Dendritic cell treated with granulocyte-macrophage colony-stimulating factor and Interleukin-4, amounts not matched to agents 40 ng/mL and 50 ng/mL, for 4 days (primary cell): ENCODE measurements around the gene CHST11.

Experiments
- H3K27ac Mint-ChIP-seq: one replicate; pipeline ENCODE4 v1.8.0; 2022; ENCODE audit warnings: mild to moderate bottlenecking, mixed read lengths
- H3K27me3 Mint-ChIP-seq: one replicate; pipeline ENCODE4 v1.8.0; 2022; ENCODE audit warnings: mild to moderate bottlenecking, mixed read lengths
- H3K36me3 Mint-ChIP-seq: one replicate; pipeline ENCODE4 v1.8.0; 2022; ENCODE audit warnings: low read depth, mixed read lengths
- H3K4me1 Mint-ChIP-seq: one replicate; pipeline ENCODE4 v1.8.0; 2022; ENCODE audit warnings: low read depth, mixed read lengths
- H3K4me3 Mint-ChIP-seq: one replicate; pipeline ENCODE4 v1.8.0; 2022; ENCODE audit warnings: mild to moderate bottlenecking, moderate library complexity, mixed read lengths
- H3K9me3 Mint-ChIP-seq: one replicate; pipeline ENCODE4 v1.8.0; 2022; ENCODE audit warnings: mixed read lengths
- intact Hi-C: fragments of 100-400 bp; cut with micrococcal nuclease; formaldehyde crosslinking; loops from one replicate; pipeline ENCODE4 v1.15.0; 2022

The CHST11 gene

DNA sequence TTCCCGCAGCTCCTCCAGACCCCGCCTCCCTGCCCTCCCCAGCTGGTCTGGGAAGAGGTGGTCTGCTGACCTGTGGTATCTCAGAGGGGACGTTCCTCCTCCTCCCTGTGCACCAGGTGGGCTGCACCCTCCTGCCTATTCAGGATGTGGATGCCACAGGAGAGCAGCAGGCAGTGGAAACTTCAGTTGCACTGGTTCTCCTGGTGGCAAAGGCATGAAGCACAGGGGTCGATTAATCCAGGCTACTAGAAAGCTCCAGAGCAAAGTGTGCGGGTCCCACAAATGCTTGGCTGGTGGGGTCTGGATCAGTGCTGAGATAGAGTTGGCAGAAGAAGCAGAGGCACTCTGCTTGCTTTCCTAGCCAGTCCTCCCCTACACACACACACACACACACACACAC lies 304.3 kb downstream of the CHST11 start:
- H3K27ac Mint-ChIP-seq: peak overlapping the region; percentile 18
- no peaks in the 10 kb centered on the region for H3K27me3 Mint-ChIP-seq
- H3K36me3 Mint-ChIP-seq: peaks cover 62% of the 10 kb centered on the region
- intact Hi-C loops: no loop called here
- no peaks in the 10 kb centered on the region for H3K9me3 Mint-ChIP-seq
- no peak overlapping the region for H3K4me3 Mint-ChIP-seq
- H3K4me1 Mint-ChIP-seq: peaks cover 48% of the 10 kb centered on the region

DNA sequence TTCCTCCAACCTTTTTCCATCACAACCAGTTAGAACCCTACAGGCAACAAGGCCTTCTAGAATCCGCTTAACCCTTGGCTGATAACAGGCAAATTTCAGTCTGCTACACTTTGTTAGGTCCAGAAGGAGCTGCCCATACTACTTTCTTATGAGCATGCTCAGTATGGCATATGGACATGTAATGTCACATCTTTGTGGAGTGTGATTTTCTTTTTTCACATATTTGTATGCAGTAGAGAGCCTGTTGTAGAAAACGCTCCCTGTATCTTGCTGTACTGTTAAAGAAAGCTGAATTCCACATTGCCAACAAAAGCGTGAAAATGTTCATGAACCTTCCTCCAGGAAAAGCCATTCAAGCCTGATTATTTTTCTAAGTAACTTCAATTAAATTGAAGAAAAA lies 304.9 kb downstream of the CHST11 start:
- Mint-ChIP-seq H3K36me3 (peaks cover 57% of the 10 kb centered on the region), H3K27ac (peak overlapping the region; percentile 18), H3K27me3 (no peaks in the 10 kb centered on the region), H3K4me3 (no peak overlapping the region), H3K9me3 (no peaks in the 10 kb centered on the region), H3K4me1 (peaks cover 45% of the 10 kb centered on the region)
- intact Hi-C loops: no loop called here

DNA sequence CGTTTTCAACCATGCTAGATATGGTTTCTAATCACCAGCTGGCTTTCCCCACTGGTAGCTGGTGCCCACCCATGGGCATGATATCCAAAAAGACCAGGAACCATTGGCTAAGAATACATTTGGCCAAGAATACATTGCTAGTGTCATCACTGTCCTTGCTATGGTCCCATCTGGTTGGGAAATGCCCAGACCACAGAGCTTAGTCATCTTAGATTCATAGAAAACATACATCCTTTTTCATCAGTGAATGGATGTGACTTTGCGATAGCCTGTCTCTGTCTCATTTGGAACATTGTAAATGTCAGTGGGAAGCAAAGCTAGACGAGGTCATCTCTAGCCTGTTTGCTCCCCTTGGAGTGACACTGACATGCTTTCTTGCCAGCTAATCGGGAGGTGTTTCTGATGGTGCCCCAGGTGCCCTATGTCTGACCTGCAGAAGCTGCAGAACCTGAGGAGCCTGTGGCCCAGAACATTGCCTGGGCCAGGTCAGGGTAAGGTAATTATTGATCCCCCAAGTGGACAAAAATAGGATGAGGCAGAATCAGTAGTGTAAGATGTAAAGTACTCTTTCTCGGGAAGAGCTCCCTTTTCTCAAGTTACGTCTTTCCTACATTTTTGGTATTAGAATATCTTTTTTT lies 306.5 kb downstream of the CHST11 start:
- H3K4me1 Mint-ChIP-seq: peaks cover 45% of the 10 kb centered on the region

DNA sequence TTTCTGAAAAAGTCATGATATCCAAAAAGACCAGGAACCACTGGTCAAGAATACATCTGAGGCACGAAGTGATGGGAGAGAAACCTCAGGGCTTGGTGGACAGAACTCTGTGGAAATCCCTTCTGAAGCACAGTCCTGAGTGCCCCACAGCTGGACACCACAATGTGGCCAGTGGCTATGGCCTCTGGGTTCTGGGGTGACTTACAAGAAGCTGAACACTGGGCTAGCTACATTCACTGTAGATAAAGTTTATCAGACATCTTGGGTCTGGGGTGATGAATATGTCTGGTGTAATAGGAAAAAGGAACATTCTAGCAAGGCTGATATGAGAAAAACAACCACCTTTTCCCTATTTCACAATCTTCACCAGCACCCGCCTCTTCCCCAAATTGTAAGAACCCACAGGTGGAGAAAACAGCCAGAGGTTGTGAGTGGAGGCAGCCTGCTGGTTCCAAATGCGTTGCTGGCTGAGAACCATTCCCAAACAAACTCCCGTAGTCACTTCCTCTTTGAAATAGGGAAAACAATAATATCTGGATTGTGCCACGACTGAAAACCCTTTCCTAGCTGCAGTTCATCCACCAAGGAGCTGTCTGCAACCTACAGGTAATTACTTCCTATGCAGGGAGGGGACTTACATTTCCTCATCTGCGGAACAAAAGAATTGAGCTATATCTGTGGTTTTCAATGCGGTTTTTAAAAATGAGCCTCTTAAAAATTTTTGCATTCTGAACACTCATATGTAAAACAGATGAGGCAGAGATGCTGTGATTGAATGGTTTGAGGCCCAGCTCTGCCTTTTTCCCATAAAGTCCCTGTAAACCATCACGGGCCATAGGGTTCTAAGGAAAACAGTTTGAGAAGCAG lies 307.7 kb downstream of the CHST11 start:
- no peaks in the 10 kb centered on the region for H3K27me3 Mint-ChIP-seq
- no peak overlapping the region for H3K4me3 Mint-ChIP-seq
- H3K4me1 Mint-ChIP-seq: peaks cover 40% of the 10 kb centered on the region
- H3K9me3 Mint-ChIP-seq: no peaks in the 10 kb centered on the region
- peak overlapping the region; percentile 46 for H3K27ac Mint-ChIP-seq
- intact Hi-C loops: no loop called here
- H3K36me3 Mint-ChIP-seq: peaks cover 30% of the 10 kb centered on the region

More for the DNA sequence above, 306.5 kb downstream of the CHST11 start:
- H3K36me3 Mint-ChIP-seq: peaks cover 40% of the 10 kb centered on the region
- intact Hi-C loops: no loop called here
- no peaks in the 10 kb centered on the region for H3K27me3 Mint-ChIP-seq
- H3K9me3 Mint-ChIP-seq: no peaks in the 10 kb centered on the region
- peak overlapping the region; percentile 46 for H3K27ac Mint-ChIP-seq
- H3K4me3 Mint-ChIP-seq: no peak overlapping the region

DNA sequence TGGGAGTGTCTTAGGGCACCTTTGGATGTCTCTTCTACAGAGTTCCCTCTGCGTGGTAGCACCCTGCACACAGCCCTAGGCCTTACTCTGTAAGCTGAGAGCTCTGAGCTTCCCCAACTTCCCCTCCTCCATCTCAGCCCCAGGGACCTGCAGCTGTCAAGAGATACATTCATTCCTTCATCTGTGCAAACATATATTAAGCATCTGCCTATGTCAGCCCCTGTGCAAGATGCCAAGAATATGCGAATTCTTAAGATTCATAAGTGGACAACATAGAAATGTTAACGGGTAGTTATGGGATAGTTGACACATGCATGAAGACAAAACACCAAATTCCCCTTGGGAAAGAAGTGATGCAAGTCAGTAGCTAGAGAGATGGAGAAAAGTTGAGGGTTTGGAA lies 310.5 kb downstream of the CHST11 start:
- Mint-ChIP-seq H3K9me3 (peaks cover 1% of the 10 kb centered on the region), H3K4me3 (no peak overlapping the region), H3K27ac (no peak overlapping the region), H3K36me3 (peaks cover 2% of the 10 kb centered on the region), H3K27me3 (no peaks in the 10 kb centered on the region), H3K4me1 (peaks cover 30% of the 10 kb centered on the region)
- intact Hi-C loops: no loop called here

DNA sequence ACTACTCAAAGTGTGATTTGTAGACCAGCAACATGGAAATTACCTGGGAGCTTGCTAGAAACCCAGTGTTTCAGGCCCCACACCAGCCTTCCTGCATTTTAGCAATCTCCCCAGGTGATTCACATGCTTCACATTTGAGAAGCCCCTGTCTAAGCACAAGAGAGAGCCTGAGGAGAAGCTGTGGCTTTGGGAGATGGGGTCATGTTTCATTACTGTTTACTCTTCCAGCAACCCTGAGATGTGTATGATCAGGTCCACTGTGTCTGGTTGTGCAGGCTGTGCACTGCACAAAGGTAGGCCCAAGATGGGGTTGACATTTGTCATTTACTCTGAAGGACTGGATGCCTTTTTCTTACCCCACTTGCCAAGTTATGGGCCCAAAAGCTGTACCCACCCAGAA lies 311.3 kb downstream of the CHST11 start:
- intact Hi-C loops: no loop called here
- Mint-ChIP-seq H3K9me3 (peaks cover 9% of the 10 kb centered on the region), H3K36me3 (peaks cover 4% of the 10 kb centered on the region), H3K4me1 (peaks cover 26% of the 10 kb centered on the region), H3K27ac (no peak overlapping the region), H3K4me3 (no peak overlapping the region), H3K27me3 (no peaks in the 10 kb centered on the region)

DNA sequence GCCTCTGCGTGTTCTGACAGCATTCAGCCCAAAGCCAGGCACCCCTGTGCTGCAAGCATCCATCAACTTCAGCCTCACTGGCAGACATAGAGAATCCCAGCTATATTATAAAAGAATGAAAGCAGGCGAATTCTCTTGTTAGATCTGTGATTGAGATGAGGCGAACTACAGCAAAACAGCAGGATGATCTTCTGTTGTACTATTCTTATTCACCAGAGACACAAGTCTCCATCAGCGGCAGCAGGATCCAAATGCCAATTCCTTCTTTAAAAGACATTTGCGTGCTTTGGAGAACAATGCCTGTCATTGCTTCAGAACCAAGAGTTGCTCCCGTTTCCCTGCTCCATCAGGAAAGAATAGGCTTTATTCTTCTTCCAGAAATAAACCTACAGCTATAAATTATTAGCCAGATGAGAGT lies 312.4 kb downstream of the CHST11 start:
- Mint-ChIP-seq H3K4me3 (no peak overlapping the region), H3K9me3 (peaks cover 14% of the 10 kb centered on the region), H3K27me3 (no peaks in the 10 kb centered on the region), H3K4me1 (peaks cover 21% of the 10 kb centered on the region), H3K36me3 (peaks cover 5% of the 10 kb centered on the region), H3K27ac (no peak overlapping the region)
- intact Hi-C loops: no loop called here

DNA sequence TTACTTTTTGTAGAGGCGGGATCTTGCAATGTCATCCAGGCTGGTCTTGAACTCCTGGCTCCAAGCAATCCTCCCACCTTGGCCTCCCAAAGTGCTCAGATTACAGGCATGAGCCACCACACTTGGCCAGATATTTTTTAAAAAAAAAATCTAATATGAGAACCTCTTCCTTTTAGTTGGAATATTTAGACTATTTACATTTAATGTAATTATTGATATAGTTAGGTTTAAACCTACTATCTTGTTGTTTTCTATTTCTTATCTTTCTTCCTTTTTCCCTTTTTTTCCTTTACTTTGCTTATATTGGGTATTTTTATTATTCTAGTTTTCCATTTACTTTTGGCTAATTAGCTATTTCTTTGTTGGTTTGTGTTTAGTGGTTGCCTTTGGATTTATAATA lies 315.6 kb downstream of the CHST11 start:
- H3K4me1 Mint-ChIP-seq: peaks cover 7% of the 10 kb centered on the region
- no peak overlapping the region for H3K4me3 Mint-ChIP-seq
- H3K36me3 Mint-ChIP-seq: peaks cover 5% of the 10 kb centered on the region
- H3K27me3 Mint-ChIP-seq: no peaks in the 10 kb centered on the region
- H3K27ac Mint-ChIP-seq: no peak overlapping the region
- intact Hi-C loops: no loop called here
- H3K9me3 Mint-ChIP-seq: peaks cover 14% of the 10 kb centered on the region

DNA sequence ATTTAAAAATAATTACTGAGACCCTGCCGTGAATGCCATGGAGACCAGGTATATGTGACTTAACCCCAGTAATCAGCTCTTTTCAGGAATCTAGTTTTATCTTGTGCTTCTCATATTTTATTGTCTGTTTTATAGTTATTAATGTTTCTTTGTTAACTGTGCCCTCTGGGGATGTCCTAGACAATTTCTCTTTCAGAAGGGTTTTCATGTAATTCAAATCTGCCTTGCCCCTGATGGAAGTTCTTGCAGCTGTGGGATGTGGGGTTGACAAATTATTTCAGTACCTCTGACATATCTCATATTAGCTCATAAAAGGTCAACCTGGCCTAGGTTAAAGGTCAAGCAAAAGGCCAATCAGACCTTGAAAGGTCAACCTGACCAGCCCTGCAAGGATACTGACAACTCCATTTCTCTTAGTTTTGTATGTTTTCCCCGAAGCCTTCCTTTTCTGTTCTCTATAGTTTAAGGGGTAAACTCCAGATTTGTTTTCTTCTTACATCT lies 319.0 kb downstream of the CHST11 start:
- Mint-ChIP-seq H3K27ac (no peak overlapping the region), H3K27me3 (no peaks in the 10 kb centered on the region), H3K9me3 (peaks cover 33% of the 10 kb centered on the region), H3K4me3 (no peak overlapping the region), H3K4me1 (peaks cover 7% of the 10 kb centered on the region), H3K36me3 (peaks cover 5% of the 10 kb centered on the region)
- intact Hi-C loops: no loop called here

DNA sequence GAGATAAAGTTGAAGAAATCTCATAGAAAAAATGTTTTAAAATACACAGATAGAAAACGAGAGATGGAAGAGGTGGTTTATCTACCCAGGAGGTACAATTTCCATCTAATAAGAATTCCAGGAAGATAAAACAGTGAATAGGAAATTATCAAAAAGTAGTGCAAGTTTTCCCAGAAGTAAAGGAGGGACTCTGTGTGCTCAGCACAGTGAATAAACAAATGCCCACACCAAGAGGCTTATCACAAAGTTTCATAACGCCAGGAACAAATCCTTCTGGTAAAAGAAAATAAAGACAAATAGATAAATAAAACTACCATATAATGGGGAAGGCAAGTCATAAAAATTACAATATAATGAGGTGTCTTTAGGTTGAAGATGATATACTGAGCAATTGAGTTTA lies 322.4 kb downstream of the CHST11 start:
- peaks cover under 1% of the 10 kb centered on the region for H3K4me1 Mint-ChIP-seq
- intact Hi-C loops: no loop called here
- peaks cover 30% of the 10 kb centered on the region for H3K9me3 Mint-ChIP-seq
- no peak overlapping the region for H3K27ac Mint-ChIP-seq
- H3K4me3 Mint-ChIP-seq: no peak overlapping the region
- no peaks in the 10 kb centered on the region for H3K27me3 Mint-ChIP-seq
- H3K36me3 Mint-ChIP-seq: no peaks in the 10 kb centered on the region

DNA sequence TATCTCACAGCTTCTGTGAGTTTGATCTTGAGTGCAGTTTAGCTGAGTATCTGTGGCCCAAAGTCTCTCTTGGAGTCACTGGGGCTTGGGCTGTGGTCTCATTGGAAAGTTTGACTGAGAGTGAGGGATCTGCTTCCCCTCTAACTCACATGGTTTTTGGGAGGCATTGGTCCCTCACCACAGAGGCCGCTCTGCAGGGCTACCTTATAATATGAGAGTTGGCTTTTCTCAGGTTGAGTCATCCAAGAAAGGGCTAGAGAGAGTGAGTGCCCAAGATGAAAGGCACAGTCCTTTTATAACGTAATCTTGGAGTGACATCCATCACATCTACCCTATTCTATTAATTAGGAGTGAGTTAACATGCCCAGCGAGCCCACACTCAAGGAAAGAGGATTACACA lies 325.5 kb downstream of the CHST11 start:
- Mint-ChIP-seq H3K36me3 (no peaks in the 10 kb centered on the region), H3K4me1 (peaks cover 10% of the 10 kb centered on the region), H3K27ac (no peak overlapping the region), H3K9me3 (peaks cover 30% of the 10 kb centered on the region), H3K27me3 (no peaks in the 10 kb centered on the region), H3K4me3 (no peak overlapping the region)
- intact Hi-C loops: no loop called here

DNA sequence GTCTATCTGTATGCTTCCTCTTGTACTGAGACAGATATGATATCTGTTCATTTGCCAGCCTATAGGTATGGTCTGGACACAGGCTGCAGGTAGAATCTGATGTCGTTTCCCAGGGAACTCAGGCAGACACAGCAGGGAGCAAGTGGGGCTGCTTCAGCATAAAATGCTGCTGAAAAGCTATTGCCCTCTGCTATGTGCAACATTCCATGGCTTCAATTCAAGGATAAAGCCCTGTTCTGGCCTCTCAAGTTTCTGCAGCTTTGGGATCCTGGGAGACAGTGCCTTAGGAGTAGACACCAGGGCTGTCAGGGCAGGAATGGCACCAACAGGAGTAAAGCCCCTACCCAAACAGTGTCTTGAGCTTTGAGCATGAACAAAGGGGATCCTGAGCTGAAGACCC lies 327.8 kb downstream of the CHST11 start:
- Mint-ChIP-seq H3K9me3 (peaks cover 23% of the 10 kb centered on the region), H3K4me1 (peaks cover 17% of the 10 kb centered on the region), H3K27ac (no peak overlapping the region), H3K36me3 (no peaks in the 10 kb centered on the region), H3K4me3 (no peak overlapping the region), H3K27me3 (no peaks in the 10 kb centered on the region)
- intact Hi-C loops: no loop called here

DNA sequence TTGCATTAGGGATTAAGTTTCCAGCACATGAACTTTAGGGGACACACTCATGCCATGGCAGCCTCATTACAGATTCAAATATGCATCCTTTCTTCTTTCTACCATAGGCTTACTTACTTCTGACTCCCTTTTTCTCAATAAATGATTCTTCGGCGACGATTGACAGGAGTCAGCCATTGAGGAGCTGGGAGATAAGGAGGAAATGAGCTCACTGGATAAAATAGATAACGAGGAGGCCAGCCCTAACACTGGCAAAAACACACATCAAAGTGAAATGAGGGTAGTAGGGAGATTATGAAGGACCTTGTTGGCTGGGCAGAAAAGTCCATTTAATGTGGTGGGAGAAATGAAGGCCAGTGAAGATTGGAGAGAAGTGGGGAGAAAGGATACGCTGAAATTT lies 329.1 kb downstream of the CHST11 start:
- intact Hi-C loops: no loop called here
- no peak overlapping the region for H3K4me3 Mint-ChIP-seq

DNA sequence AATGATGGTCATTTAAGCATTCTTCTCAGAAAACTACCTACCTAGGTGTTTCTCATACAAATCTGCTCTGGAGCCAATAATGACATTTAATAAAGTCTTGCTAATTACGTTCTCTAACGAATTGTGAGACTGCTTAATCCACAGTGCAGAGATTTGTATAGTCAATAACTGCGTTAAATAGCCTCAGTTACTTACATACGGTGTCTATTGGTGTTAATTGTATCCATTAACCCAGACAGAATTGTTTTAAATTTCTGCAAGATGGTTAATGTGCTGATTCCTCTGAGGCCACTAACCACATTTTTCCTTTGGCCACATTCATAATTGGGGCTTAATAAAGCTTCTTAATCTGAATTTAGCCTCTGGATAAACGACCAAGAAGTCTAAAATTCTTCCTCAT lies 329.6 kb downstream of the CHST11 start:
- Mint-ChIP-seq H3K36me3 (no peaks in the 10 kb centered on the region), H3K27ac (no peak overlapping the region), H3K4me1 (peaks cover 22% of the 10 kb centered on the region), H3K9me3 (peaks cover 5% of the 10 kb centered on the region), H3K4me3 (no peak overlapping the region), H3K27me3 (no peaks in the 10 kb centered on the region)
- intact Hi-C loops: no loop called here

More for the DNA sequence above, 329.1 kb downstream of the CHST11 start:
- H3K9me3 Mint-ChIP-seq: peaks cover 10% of the 10 kb centered on the region
- no peak overlapping the region for H3K27ac Mint-ChIP-seq
- peaks cover 22% of the 10 kb centered on the region for H3K4me1 Mint-ChIP-seq
- no peaks in the 10 kb centered on the region for H3K27me3 Mint-ChIP-seq
- no peaks in the 10 kb centered on the region for H3K36me3 Mint-ChIP-seq
